Skeletal muscle cell (primary cell): Measurements from ENCODE around the gene DUOXA2.
"Not testable (repeated sequence)": the region's sequence is repeated elsewhere in the genome, so short reads cannot be mapped to it uniquely, and the experiment has no call there.

Source experiments
- DNase-seq: peaks from one replicate; pipeline ENCODE4 v3.0.0-alpha.2; 2010; ENCODE audit warnings: low read depth
- H3K4me3 ChIP-seq: 2 replicates; pipeline ENCODE4 v1.5.1; 2011; ENCODE audit warnings: low read depth, mild to moderate bottlenecking, control low read depth, low read length, moderate library complexity

DUOXA2 gene

GRCh38 chr15:45114076-45114750 lies at the start of gene DUOXA2, which contains the start of gene DUOX2:
TSS of gene DUOXA2 (plus strand) at chr15:45114326. CDS start at chr15:45114606, 280 bp downstream.
TSS of gene DUOX2 (minus strand) at chr15:45114172. CDS start at chr15:45113411, 761 bp downstream.
- H3K4me3 ChIP-seq: no peak within 1 kb of the TSS
- no peak for DNase-seq

- no peak for DNase-seq
Observed at GRCh38 chr15:45064386-45064785, 49.7 kb upstream of the DUOXA2 start.

GRCh38 chr15:45069942-45070360 lies 44.2 kb upstream of the DUOXA2 start:
- DNase-seq: not testable (repeated sequence)

More at GRCh38 chr15:45064386-45064785, 49.7 kb upstream of the DUOXA2 start:
- no peak overlapping the region for H3K4me3 ChIP-seq

GRCh38 chr15:45073602-45074001 lies 40.5 kb upstream of the DUOXA2 start:
- H3K4me3 ChIP-seq: not testable (repeated sequence)

More at GRCh38 chr15:45069942-45070360, 44.2 kb upstream of the DUOXA2 start:
- H3K4me3 ChIP-seq: not testable (repeated sequence)

GRCh38 chr15:45075440-45076320 lies 38.4 kb upstream of the DUOXA2 start:
- not testable (repeated sequence) for H3K4me3 ChIP-seq, DNase-seq

More at GRCh38 chr15:45073602-45074001, 40.5 kb upstream of the DUOXA2 start:
- DNase-seq: not testable (repeated sequence)

GRCh38 chr15:45077391-45077790 lies 36.7 kb upstream of the DUOXA2 start:
- not testable (repeated sequence) for H3K4me3 ChIP-seq, DNase-seq

GRCh38 chr15:45079201-45079600 lies 34.9 kb upstream of the DUOXA2 start:
- not testable (repeated sequence) for DNase-seq, H3K4me3 ChIP-seq

GRCh38 chr15:45079628-45080246 lies 34.4 kb upstream of the DUOXA2 start:
- DNase-seq: not testable (repeated sequence)

GRCh38 chr15:45080593-45080992 lies 33.5 kb upstream of the DUOXA2 start:
- not testable (repeated sequence) for DNase-seq, H3K4me3 ChIP-seq

More at GRCh38 chr15:45079628-45080246, 34.4 kb upstream of the DUOXA2 start:
- H3K4me3 ChIP-seq: not testable (repeated sequence)

- not testable (repeated sequence) for H3K4me3 ChIP-seq, DNase-seq
Observed at GRCh38 chr15:45082412-45082811, 31.7 kb upstream of the DUOXA2 start.

- no peak for DNase-seq
- H3K4me3 ChIP-seq: no peak overlapping the region
Observed at GRCh38 chr15:45083223-45083622, 30.9 kb upstream of the DUOXA2 start.

- H3K4me3 ChIP-seq: no peak overlapping the region
- no peak for DNase-seq
Observed at GRCh38 chr15:45084163-45084562, 30.0 kb upstream of the DUOXA2 start.

GRCh38 chr15:45087513-45087912 lies 26.6 kb upstream of the DUOXA2 start:
- DNase-seq: no peak
- H3K4me3 ChIP-seq: no peak overlapping the region

GRCh38 chr15:45088801-45089711 lies 25.1 kb upstream of the DUOXA2 start:
- DNase-seq: no peak
- no peak overlapping the region for H3K4me3 ChIP-seq

GRCh38 chr15:45089712-45090373 lies 24.3 kb upstream of the DUOXA2 start:
- DNase-seq: no peak
- no peak overlapping the region for H3K4me3 ChIP-seq

GRCh38 chr15:45091161-45091560 lies 23.0 kb upstream of the DUOXA2 start:
- peak; percentile 13 for DNase-seq
- no peak overlapping the region for H3K4me3 ChIP-seq

- H3K4me3 ChIP-seq: no peak overlapping the region
- DNase-seq: no peak
Observed at GRCh38 chr15:45091576-45091975, 22.6 kb upstream of the DUOXA2 start.

- no peak for DNase-seq
Observed at GRCh38 chr15:45093013-45093412, 21.1 kb upstream of the DUOXA2 start.

More at GRCh38 chr15:45093013-45093412, 21.1 kb upstream of the DUOXA2 start:
- H3K4me3 ChIP-seq: no peak overlapping the region
